SIG-M5 treated with dmso at 0.1 percent for 504 hours (cell line): Measurements from ENCODE around the gene SEMA4A.
A peak's percentile ranks its signal among the peaks of the same experiment; 100 is the strongest.
"Not testable (repeated sequence)": the region's sequence is repeated elsewhere in the genome, so short reads cannot be mapped to it uniquely, and the experiment has no call there.

Source experiments
- DNase-seq: peaks from one replicate; lab custom pipeline; 2025; ENCODE audit not compliant: unreplicated experiment; lab: John Stamatoyannopoulos, UW

SEMA4A gene

DNA sequence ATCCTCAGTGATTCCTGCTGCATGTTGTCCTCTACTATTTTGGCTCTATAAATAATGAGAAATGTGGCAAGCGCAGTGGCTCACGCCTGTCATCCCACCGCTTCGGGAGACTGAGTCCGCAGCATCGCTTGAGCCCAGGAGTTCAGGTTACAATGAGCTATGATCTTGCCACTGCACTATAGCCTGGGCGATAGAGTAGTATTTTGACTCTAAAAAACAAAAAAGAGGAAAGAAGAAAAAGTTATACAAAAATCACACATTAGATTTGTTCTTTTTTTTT lies 39.8 kb downstream of the SEMA4A start:
- no peak for DNase-seq

DNA sequence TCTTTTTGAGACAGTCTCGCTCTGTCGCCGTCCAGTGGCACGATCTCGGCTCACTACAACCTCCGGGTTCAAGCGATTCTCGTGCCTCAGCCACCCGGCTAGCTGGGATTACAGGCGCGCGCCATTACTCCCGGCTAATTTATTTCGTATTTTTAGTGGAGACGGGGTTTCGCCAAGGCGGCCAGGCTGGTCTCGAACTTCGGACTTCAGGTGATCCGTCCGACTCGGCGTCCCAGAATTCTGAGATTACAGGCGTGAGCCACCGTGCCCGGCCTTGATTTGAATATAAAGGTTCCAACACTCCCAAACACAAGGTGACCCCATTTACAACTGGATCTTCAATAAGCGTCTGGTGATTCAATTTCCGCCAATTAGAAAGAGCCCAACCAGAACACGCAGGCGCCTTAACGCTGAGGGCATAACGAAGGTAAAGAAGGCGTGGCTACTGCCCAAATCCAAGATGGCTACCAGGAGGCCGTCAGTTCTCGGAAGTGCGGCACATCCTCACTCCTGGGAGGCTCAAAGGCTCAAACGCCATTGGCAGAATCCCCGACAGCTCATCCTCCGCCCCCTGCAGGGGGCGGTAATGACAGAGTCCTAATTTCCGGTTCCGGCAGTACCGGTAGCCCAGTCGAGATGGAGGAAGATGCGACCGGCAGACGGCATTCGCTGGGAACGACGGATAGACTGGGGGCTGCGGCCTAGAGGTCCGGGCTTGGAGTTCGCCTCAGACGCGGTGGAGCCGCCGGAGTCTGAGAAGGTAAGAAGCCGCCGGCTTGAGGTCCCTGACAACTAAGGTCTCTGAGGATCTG lies 40.3 kb downstream of the SEMA4A start, which contains the start of gene SLC25A44:
TSS of gene SLC25A44 (plus strand) at position 617 of the 812 bp plus-strand sequence. CDS start 5,744 bp downstream, outside the sequence.
- peak; percentile 100 for DNase-seq

- no peak for DNase-seq
Measured at GRCh38 chr1:156194300-156194652, 40.9 kb downstream of the SEMA4A start.

GRCh38 chr1:156195853-156196252 lies 42.5 kb downstream of the SEMA4A start:
- DNase-seq = no peak

DNA sequence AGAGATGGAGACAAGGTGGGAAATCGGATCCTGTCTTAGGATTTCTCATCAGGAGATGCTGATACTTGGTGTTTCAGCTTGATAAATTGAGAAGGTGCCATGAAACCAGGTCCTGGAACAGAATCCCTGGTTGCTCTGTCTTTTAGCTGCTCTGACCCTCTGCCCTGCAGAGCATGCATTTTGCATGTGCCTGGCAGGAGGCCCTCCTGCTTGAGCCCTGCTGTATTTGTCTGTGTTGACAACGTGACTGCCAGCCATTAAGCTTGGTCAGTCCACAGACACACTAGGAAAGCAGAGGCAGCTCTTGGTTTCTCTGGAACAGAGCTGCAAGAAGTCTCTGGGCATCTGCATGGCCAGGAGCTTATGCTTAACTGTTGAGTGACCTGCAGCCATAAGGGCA lies 43.1 kb downstream of the SEMA4A start:
- DNase-seq = no peak

GRCh38 chr1:156198831-156199349 lies 45.5 kb downstream of the SEMA4A start:
- no peak for DNase-seq

GRCh38 chr1:156200044-156200443 lies 46.7 kb downstream of the SEMA4A start:
- no peak for DNase-seq

DNA sequence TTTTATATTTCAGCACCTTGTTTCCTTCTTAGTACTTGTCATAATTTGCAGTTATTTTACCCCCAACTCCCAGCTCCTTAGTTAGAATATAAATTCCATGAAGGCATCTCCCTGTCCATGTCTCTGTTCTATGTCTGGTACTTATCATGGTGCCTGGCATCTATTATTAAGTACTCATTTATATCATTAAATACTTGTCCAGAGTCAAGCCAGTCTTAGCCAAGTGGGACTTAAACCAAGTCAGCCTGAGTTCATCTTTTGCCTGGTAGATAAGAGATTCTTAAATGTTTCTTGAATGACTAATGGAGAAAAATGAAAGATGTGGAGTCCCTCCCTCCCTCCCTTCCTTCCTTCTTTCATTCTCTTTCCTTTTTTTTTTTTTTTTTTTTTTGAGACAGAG lies 49.9 kb downstream of the SEMA4A start:
- no peak for DNase-seq

- no peak for DNase-seq
Measured at GRCh38 chr1:156204686-156205085, 51.3 kb downstream of the SEMA4A start.

DNA sequence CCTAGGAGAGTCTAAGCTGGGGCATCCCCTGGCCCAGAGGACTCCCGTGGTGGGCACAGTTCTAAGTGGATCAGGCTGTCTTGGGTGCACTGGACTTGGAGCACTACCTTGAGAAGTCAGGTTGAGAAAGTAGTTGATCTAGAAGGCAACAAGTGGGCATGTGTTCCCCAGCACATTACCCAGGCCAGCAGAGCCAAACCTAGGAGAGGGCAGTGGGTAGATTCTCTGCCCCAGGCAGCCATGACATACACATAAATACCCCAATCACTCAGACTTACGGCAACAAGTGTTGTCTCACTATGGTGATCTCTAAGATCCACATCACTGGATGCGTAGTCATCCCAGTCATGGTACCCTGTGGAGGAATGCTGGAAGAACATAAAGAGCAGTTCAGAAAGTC lies 57.9 kb downstream of the SEMA4A start:
- no peak for DNase-seq

- DNase-seq = no peak
Measured at GRCh38 chr1:156212130-156212529, 58.7 kb downstream of the SEMA4A start.

DNA sequence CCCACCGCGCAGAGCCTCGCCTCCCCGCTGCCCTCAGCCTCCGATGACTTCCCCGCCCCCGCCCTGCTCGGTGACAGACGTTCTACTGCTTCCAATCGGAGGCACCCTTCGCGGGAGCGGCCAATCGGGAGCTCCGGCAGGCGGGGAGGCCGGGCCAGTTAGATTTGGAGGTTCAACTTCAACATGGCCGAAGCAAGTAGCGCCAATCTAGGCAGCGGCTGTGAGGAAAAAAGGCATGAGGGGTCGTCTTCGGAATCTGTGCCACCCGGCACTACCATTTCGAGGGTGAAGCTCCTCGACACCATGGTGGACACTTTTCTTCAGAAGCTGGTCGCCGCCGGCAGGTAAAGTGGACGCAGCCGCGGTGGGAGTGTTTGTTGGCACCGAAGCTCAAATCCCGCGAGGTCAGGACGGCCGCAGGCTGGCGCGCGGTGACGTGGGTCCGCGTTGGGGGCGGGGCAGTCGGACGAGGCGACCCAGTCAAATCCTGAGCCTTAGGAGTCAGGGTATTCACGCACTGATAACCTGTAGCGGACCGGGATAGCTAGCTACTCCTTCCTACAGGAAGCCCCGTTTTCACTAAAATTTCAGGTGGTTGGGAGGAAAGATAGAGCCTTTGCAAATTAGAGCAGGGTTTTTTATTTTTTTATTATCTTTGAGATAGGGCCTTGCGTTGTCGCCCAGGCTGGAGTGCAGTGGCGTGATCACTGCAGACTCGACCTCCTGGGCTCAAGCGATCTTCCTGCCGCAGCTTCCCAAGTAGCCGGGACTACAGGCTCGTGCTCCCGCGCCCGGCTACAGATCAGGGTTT lies 59.7 kb downstream of the SEMA4A start, which contains the start of gene PMF1:
TSS of gene PMF1 (plus strand) at position 175 of the 811 bp plus-strand sequence. CDS start at position 184, 9 bp downstream.
- peak; percentile 99 for DNase-seq

GRCh38 chr1:156213644-156213966 lies 60.2 kb downstream of the SEMA4A start:
- no peak for DNase-seq

DNA sequence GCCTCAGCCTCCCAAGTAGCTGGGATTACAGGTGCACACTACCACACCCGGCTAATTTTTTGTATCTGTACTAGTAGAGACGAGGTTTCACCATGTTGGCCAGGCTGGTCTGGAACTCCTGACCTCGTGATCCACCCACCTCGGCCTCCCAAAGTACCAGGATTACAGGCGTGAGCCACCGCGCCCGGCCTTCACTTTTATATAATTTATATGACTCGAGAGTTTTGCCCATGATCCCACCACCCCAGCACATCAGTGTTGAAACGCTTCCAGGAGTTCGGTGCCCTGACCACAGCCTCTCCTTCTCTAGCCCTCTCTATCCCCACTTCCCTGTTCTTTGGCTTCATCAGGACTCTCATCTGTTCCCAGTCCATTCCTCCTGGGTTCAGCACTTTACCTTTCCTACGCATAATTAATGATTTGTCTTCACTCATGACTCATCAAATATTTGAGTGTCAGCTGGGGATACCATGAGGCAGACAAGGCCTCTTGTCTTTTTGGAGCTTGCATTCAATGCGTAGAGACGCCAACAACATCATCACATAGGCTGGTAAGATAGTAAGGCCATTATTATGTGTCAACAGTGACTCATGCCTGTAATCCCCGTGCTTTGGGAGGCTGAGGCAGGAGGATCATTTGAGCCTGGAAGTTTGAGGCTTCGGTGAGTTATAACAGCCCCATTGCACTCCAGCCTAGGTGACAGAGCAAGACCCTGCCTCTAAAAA lies 60.8 kb downstream of the SEMA4A start:
- peak; percentile 21 for DNase-seq

- DNase-seq = not testable (repeated sequence)
Measured at GRCh38 chr1:156216361-156217086, 63.1 kb downstream of the SEMA4A start.

- peak; percentile 35 for DNase-seq
Measured at GRCh38 chr1:156217871-156218270, 64.5 kb downstream of the SEMA4A start.

- DNase-seq = no peak
Measured at GRCh38 chr1:156220226-156220625, 66.8 kb downstream of the SEMA4A start.

DNA sequence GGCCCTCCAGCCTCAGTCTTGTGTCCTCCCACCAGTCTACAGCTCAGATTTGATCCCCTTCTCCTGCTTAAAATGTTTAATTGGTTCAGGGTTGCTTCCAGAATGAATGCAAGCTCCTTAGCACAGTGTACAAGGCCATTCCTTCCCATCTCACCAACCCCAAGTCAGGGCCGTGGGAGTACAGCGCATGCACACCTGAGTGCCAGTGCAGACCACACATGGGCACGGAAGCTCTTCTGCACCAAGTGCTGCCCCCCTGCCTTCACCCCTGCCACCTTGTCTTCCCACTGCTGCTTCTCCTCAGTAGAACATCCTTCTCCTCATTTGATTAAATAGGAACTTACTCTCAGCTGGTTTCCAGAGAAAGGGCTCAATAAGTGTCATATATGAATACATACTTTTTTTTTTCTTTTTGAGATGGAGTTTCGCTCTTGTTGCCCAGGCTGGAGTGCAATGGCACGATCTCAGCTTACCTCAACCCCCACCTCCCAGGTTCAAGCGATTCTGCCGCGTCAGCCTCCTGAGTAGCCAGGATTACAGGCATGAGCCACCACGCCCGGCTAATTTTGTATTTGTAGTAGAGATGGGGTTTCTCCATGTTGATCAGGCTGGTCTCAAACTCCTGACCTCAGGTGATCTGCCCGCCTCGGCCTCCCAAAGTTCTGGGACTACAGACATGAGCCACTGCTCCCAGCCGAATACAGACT lies 68.8 kb downstream of the SEMA4A start:
- no peak for DNase-seq

DNA sequence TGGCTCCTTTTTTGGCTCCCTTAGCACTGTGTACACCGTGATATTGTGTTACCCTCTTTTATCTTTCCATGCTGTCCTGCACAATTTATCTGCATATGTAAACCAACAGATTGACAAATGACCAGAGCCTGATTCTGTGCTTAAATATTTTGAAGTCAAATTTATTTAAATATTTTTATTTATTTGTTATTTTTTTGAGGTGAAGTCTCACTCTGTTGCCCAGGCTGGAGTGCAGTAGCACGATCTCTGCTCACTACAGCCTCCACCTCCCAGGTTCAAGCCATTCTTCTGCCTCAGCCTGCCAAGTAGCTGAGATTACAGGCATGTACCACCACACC lies 72.3 kb downstream of the SEMA4A start:
- no peak for DNase-seq

GRCh38 chr1:156226116-156226538 lies 72.7 kb downstream of the SEMA4A start:
- peak; percentile 27 for DNase-seq
